Esophagus muscularis mucosa (tissue), 3 donors: Measurements from ENCODE around the gene C8B.

Experiments
- POLR2A ChIP-seq: fragments of 450-650 bp; IDR thresholded peaks from one replicate; pipeline ENCODE4 v1.6.1; 2017; ENCODE audit warnings: antibody characterized with exemption, moderate library complexity, mild to moderate bottlenecking, low read depth
- POLR2AphosphoS5 ChIP-seq, 2 donors: sonication (generic); formaldehyde crosslinking; IDR thresholded peaks; one replicate each; pipeline ENCODE4 v1.6.1; 2017; ENCODE audit warnings: antibody characterized with exemption in 2 of 2
- TF ChIP-seq, protein P1 (sequence below), 3 experiments: fragments of 200-600 bp in 2 of 3; fragments of 450-650 bp in 1 of 3; sonication (generic) in 2 of 3; IDR thresholded peaks; one replicate each; pipeline ENCODE4 v1.5.1; 2017 to 2019; ENCODE audit warnings: antibody characterized with exemption in 3 of 3, mild to moderate bottlenecking in 2 of 3, moderate library complexity in 1 of 3

DNA sequence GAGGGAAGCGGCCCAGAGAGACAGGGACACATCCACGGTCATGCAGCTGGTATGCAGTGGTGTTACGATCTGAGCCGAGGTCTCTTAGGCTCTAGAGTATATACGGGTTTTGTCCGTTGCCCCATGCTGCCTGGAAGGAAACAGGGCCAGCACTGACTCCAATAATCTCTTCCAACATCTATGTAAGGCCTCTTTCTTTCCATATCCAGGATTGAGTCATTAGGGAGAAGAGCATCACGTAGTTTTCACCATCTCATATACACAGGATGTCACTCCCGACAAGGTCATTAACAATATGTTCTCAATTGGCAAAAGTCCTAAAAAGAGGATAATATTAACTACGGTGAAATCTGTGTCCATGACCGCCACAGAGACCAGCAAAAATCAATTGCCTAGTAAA, 4.4 kb downstream of the C8B start:
- TF ChIP-seq, protein P1, sequence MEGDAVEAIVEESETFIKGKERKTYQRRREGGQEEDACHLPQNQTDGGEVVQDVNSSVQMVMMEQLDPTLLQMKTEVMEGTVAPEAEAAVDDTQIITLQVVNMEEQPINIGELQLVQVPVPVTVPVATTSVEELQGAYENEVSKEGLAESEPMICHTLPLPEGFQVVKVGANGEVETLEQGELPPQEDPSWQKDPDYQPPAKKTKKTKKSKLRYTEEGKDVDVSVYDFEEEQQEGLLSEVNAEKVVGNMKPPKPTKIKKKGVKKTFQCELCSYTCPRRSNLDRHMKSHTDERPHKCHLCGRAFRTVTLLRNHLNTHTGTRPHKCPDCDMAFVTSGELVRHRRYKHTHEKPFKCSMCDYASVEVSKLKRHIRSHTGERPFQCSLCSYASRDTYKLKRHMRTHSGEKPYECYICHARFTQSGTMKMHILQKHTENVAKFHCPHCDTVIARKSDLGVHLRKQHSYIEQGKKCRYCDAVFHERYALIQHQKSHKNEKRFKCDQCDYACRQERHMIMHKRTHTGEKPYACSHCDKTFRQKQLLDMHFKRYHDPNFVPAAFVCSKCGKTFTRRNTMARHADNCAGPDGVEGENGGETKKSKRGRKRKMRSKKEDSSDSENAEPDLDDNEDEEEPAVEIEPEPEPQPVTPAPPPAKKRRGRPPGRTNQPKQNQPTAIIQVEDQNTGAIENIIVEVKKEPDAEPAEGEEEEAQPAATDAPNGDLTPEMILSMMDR (IDR thresholded peaks at IDR 0.05) = no peak
- no peak for TF ChIP-seq POLR2AphosphoS5 (IDR thresholded peaks at IDR 0.05)
- TF ChIP-seq POLR2A = no peak
